ENCODE data around the gene PLK5.

- TF ChIP-seq CTCF (conservative IDR thresholded peaks at IDR 0.05; ENCODE audit: low read depth, low read length), result no peak
- TF ChIP-seq ELK1 (IDR thresholded peaks at IDR 0.05; ENCODE audit: borderline replicate concordance, low read depth, low read length), result no peak
- no peak for TF ChIP-seq POLR2A (IDR thresholded peaks at IDR 0.05; ENCODE audit: low read depth, low read length)
- TF ChIP-seq RCOR1 (IDR thresholded peaks at IDR 0.05; ENCODE audit: insufficient replicate concordance, low read length), result no peak
- no peak for TF ChIP-seq RAD21 (IDR thresholded peaks at IDR 0.05; ENCODE audit: low read length)
Measured at GRCh38 chr19:1554968-1555367, 31.1 kb downstream of the PLK5 start.

All from IMR-90 (cell line).